ENCODE data around the gene CRYGB. TPM values are rescaled to one million over a fixed set of nuclear protein-coding genes. Genes with fewer than 3 reads are reported as not detected.

CRYGB gene
- total RNA-seq, 1 donor from 2014 or later: not detected

DNA sequence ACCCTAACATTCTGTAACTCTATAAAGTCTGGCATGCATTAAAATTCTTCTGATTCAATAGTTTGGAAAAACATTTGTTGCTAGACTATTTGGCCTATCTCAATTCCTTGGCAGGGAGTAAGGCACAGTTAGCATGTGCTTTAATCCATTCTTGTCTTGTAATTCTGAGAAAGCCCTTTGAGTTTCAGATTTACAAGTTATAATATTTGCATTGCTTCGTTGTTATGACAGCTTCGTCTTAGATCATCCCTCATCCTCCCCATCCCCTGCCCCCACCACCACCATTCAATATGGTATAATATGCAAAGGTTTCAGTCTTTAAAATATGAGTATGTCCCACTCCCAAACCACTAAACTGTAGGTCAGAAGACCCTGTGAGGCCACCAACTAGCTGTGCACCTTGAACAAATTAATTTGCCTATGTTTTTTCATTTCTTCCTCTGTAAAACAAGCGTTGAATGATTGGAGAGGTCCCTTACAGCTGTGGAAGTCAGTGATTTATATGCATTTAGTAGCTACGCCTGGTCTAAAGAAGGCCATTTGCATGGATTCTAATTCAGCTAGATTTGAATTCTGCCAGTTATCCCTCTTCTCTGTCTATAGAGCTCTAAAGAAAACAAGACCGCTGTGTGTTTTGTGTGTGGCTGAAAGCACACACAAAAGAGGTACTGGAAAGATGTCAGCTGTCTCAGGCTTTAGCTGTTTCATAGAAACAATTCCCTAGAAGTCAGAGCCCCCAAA is 43.3 kb upstream of the CRYGB start:
- CTCF ChIA-PET: no interaction called here

DNA sequence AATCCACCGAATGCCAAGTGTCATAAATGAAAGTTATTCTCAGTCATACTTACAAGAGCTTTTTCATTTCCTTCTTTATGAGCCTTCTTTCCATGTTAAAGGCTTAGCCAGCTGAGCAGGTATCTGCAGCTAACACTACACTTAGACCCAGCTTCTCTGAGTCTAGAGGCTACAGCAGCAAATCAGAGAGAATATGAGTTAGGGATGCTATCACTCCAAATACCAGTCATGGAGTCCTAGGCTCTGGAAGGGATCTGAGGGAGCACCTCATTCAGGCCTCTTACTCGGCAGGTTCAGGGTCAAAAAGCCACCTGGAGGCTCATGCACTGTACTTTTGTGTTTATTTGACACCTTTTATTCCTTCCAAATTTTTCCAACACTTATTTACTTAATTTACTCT is 40.9 kb upstream of the CRYGB start:
- intact Hi-C loops (cut with micrococcal nuclease): no loop called here
- Mint-ChIP-seq H3K4me1 (peaks cover 8% of the 10 kb centered on the region), H3K36me3 (ENCODE audit: low read depth) (no peaks in the 10 kb centered on the region), H3K27ac (no peak overlapping the region), H3K4me3 (no peak overlapping the region), H3K9me3 (no peaks in the 10 kb centered on the region), H3K27me3 (peaks cover 21% of the 10 kb centered on the region)
- ChIA-PET CTCF (no interaction called here), POLR2A (no interaction called here)
- ATAC-seq (ENCODE audit: low read depth): no peak
- no peak for DNase-seq
- TF ChIP-seq, protein P1, sequence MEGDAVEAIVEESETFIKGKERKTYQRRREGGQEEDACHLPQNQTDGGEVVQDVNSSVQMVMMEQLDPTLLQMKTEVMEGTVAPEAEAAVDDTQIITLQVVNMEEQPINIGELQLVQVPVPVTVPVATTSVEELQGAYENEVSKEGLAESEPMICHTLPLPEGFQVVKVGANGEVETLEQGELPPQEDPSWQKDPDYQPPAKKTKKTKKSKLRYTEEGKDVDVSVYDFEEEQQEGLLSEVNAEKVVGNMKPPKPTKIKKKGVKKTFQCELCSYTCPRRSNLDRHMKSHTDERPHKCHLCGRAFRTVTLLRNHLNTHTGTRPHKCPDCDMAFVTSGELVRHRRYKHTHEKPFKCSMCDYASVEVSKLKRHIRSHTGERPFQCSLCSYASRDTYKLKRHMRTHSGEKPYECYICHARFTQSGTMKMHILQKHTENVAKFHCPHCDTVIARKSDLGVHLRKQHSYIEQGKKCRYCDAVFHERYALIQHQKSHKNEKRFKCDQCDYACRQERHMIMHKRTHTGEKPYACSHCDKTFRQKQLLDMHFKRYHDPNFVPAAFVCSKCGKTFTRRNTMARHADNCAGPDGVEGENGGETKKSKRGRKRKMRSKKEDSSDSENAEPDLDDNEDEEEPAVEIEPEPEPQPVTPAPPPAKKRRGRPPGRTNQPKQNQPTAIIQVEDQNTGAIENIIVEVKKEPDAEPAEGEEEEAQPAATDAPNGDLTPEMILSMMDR (IDR thresholded peaks at IDR 0.05): no peak

More for the DNA sequence above, 43.3 kb upstream of the CRYGB start:
- Mint-ChIP-seq H3K27me3 (peaks cover 7% of the 10 kb centered on the region), H3K27ac (no peak overlapping the region), H3K36me3 (ENCODE audit: low read depth) (no peaks in the 10 kb centered on the region), H3K9me3 (no peaks in the 10 kb centered on the region), H3K4me1 (peaks cover 2% of the 10 kb centered on the region), H3K4me3 (no peak overlapping the region)
- ATAC-seq (ENCODE audit: low read depth) (no peak), DNase-seq (no peak)
- POLR2A ChIA-PET: interaction anchor here (0.5 kb wide), 1 partner anchor 1375 kb away, joined by 3 read pairs; no protein-coding TSS in a partner anchor
- TF ChIP-seq, protein P1 (IDR thresholded peaks at IDR 0.05): no peak
- intact Hi-C loops (cut with micrococcal nuclease): no loop called here

DNA sequence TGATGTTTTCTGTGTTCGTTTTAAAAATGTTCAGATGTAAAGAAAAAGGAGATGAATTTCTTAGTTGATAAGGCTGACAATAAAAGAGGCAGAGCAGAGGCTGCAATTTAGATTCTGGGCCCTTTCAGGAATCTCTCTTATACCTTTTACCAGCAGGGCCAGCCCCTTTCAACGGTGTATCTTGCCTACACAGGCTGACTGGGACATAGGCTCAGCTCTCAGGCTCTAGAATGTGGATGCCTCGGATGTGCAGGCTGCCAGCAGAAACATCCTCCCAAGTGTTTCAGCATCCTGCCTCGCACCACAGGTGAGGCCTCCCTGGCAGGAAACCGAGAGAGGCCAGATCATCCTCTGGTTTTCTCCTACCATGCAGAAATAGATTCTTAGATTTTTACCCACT is 40.5 kb upstream of the CRYGB start:
- DNase-seq (no peak), ATAC-seq (ENCODE audit: low read depth) (no peak)
- POLR2A ChIA-PET: no interaction called here
- Mint-ChIP-seq H3K27ac (no peak overlapping the region), H3K9me3 (no peaks in the 10 kb centered on the region), H3K4me3 (no peak overlapping the region), H3K36me3 (ENCODE audit: low read depth) (no peaks in the 10 kb centered on the region), H3K27me3 (peaks cover 21% of the 10 kb centered on the region), H3K4me1 (peaks cover 8% of the 10 kb centered on the region)
- intact Hi-C loops (cut with micrococcal nuclease): no loop called here
- TF ChIP-seq, protein P1 (IDR thresholded peaks at IDR 0.05): no peak
- CTCF ChIA-PET: interaction anchor here (1.2 kb wide), 1 partner anchor 11 kb away, joined by 5 read pairs; no protein-coding TSS in a partner anchor

DNA sequence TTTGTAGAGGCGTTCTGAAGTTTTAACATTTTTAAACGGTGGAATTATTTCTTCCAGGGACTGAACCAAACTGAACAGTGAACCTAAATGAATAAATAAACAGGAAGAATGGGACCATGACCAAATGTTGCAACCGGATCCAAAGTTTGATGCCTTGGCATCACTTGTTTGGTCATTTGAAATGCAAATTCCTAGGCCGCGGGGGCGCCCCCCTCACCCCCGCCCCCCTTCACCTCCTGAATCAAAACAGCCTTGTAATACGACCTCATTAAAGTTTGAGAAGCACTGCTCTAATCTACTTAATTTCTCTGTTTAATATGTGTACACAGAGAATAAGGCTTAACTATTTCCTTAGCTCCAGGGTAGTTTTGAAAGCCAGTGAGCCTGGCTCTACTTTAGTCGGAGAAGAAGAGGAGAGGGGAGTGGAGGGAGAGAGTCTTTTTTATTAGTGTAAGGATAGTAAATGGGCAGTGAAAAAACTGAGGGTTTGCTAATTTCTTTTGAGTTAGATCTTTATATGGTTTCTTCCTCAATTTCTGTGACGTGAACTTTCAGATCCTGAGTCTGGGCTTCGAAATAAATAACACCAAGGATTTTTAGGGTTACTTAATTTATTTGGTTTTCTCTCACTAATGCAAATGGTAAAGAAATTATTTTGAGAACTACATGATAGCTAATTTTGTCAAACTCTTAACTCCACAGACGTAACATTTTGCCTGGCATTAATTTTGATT is 38.2 kb upstream of the CRYGB start:
- ATAC-seq (ENCODE audit: low read depth): no peak
- no peak overlapping the region for H3K27ac Mint-ChIP-seq
- TF ChIP-seq, protein P1 (IDR thresholded peaks at IDR 0.05): no peak
- no peaks in the 10 kb centered on the region for H3K36me3 Mint-ChIP-seq (ENCODE audit: low read depth)
- ChIA-PET POLR2A (no interaction called here), CTCF (no interaction called here)
- peaks cover 23% of the 10 kb centered on the region for H3K27me3 Mint-ChIP-seq
- H3K9me3 Mint-ChIP-seq: no peaks in the 10 kb centered on the region
- H3K4me1 Mint-ChIP-seq: peaks cover 8% of the 10 kb centered on the region
- intact Hi-C loops (cut with micrococcal nuclease): no loop called here
- H3K4me3 Mint-ChIP-seq: peak overlapping the region; percentile 21
- no peak for DNase-seq

DNA sequence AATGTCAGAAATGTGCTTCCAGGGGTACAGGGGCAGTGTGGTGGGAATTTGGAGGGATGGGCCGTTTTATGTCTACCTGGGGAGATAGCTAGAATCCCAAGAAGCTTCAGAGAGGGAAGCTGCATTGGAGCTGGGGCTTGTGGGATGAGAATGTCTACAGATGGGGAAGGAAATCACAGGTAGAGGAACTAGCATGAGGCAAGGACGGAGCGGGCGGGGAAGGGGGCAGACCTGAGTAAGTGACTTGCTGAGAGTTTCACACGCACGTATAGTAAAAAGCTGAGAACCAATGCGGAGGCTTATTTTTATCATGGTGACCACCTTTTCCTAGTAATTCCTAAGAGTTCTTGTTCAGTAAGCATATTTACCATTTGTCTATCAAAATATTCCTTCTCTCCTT is 37.6 kb upstream of the CRYGB start:
- no peak for ATAC-seq (ENCODE audit: low read depth)
- CTCF ChIA-PET: no interaction called here
- Mint-ChIP-seq H3K9me3 (no peaks in the 10 kb centered on the region), H3K4me3 (peak overlapping the region; percentile 21), H3K36me3 (ENCODE audit: low read depth) (no peaks in the 10 kb centered on the region), H3K27ac (no peak overlapping the region), H3K4me1 (peaks cover 8% of the 10 kb centered on the region), H3K27me3 (peaks cover 23% of the 10 kb centered on the region)
- DNase-seq: no peak
- intact Hi-C loops (cut with micrococcal nuclease): no loop called here
- TF ChIP-seq, protein P1 (IDR thresholded peaks at IDR 0.05): no peak
- POLR2A ChIA-PET: no interaction called here
